KOPT-K1 (cell line): Measurements from ENCODE around the gene BTC.

Source experiments
- H3K27ac ChIP-seq: fragments of 200-600 bp; sonication (generic); 2 replicates; pipeline ENCODE4 v1.5.1; 2016; ENCODE audit warnings: antibody characterized with exemption, mild to moderate bottlenecking, low read depth, low read length; ENCODE audit not compliant: poor library complexity, severe bottlenecking
- H3K36me3 ChIP-seq: fragments of 200-600 bp; sonication (generic); 2 replicates; pipeline ENCODE4 v1.5.1; 2017; ENCODE audit warnings: antibody characterized with exemption, mild to moderate bottlenecking, low read length, moderate library complexity; ENCODE audit not compliant: insufficient read depth
- H3K9me3 ChIP-seq: fragments of 200-600 bp; sonication (generic); 2 replicates; pipeline ENCODE4 v1.5.1; 2017; ENCODE audit warnings: antibody characterized with exemption, low read length, mild to moderate bottlenecking; ENCODE audit not compliant: insufficient read depth, poor library complexity, severe bottlenecking

BTC gene

DNA sequence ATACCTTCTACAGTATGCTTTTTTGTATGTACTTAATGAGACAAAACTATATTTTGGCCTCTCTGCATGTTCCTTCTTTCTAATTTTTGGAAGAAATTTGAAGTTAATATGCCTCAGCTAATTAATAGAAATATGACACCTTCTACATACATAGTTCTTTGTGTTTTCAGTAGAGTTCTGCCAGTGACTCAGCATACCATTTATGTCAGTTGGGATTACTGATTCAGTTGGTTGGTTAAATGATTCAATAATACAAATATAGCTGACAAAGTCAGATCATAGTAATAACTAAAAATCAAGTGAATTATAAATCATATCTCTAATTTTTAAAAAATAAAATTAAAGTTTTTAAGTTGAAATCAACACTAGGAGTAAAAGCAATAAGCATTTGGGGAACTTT, 16.8 kb downstream of the BTC start:
- no peaks in the 10 kb centered on the region for H3K36me3 ChIP-seq

DNA sequence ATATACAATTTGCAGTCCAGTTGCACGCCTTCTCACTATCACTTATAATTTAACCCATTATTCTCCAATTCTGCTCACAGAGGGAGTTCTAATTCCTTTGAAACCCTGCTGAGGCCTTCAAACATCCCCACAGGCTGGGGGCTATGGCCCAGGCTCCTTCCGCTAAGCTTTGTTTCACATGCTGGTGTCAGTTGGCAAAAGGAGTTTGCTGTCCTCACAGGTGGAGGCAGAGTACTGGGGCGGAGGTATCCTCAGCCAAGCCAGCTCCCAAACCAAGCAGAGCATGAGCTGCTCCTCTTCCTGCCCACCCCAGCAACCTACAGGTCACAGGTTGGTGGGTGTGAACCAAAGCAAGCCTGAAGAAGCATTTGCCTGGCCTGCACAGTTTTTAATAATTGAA, 21.5 kb downstream of the BTC start:
- Histone ChIP-seq H3K27ac (no peak overlapping the region), H3K9me3 (no peaks in the 10 kb centered on the region), H3K36me3 (no peaks in the 10 kb centered on the region)

More for the DNA sequence above, 16.8 kb downstream of the BTC start:
- Histone ChIP-seq H3K9me3 (no peaks in the 10 kb centered on the region), H3K27ac (no peak overlapping the region)

GRCh38 chr4:74772106-74772505, 22.2 kb downstream of the BTC start:
- no peaks in the 10 kb centered on the region for H3K36me3 ChIP-seq
- H3K27ac ChIP-seq: no peak overlapping the region
- no peaks in the 10 kb centered on the region for H3K9me3 ChIP-seq

DNA sequence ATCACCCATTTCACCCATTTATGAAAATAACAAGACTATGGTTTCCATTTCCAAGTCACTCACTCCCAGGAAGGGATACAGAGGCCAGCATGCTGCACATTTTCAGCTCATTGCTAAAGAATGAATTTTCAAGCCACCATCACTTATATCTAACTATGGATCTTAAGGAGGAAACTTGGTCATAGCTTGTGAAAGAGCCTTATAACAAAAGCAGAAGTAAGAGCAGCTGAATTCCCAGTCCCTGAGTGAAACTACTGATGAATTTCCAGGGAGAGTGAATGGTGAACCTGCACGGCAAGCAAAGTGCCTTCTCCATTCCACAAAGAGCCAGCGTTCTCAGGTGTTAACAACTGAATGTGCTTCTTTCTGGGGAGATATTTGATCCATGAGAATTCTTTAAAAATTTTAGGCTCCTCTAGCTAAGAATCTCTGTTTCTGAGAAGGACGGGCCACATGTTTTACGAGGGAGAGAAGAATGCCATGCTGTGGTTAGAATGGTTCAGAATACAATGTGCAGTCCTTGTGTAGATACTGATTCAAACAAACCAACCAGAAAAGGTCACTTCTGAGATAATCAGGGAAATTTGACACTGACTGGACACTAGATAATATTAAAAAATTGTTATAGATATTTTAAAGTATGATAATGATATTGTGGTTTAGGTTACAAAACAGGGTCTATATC, 24.0 kb downstream of the BTC start:
- H3K27ac ChIP-seq: no peak overlapping the region
- H3K9me3 ChIP-seq: no peaks in the 10 kb centered on the region
- no peaks in the 10 kb centered on the region for H3K36me3 ChIP-seq

- Histone ChIP-seq H3K27ac (no peak overlapping the region), H3K36me3 (no peaks in the 10 kb centered on the region), H3K9me3 (no peaks in the 10 kb centered on the region)
Observed at GRCh38 chr4:74768857-74769525, 25.3 kb downstream of the BTC start.

- H3K27ac ChIP-seq: no peak overlapping the region
- no peaks in the 10 kb centered on the region for H3K36me3 ChIP-seq
- no peaks in the 10 kb centered on the region for H3K9me3 ChIP-seq
Observed at GRCh38 chr4:74764119-74764518, 30.2 kb downstream of the BTC start.

- Histone ChIP-seq H3K36me3 (no peaks in the 10 kb centered on the region), H3K27ac (no peak overlapping the region)
Observed at GRCh38 chr4:74758551-74759145, 35.7 kb downstream of the BTC start.

DNA sequence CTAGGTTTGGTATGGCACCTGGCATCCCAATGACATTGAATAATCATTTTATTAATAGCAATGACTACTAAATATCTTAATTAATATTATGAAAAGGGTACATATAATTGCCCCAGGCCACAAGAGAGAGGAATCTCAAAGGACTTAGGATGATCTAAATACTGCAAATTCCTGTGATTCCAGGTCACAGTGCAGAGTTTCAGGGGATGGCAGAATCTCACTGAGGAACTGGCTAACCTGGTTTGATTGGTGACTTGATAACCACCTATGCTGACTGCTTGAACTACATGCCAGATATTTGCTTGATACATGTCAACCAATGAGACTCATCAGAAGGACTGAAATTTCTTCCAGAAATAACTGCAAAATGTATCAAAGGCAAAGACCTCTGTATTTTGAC, 37.2 kb downstream of the BTC start:
- Histone ChIP-seq H3K27ac (no peak overlapping the region), H3K36me3 (no peaks in the 10 kb centered on the region), H3K9me3 (no peaks in the 10 kb centered on the region)

More at GRCh38 chr4:74758551-74759145, 35.7 kb downstream of the BTC start:
- H3K9me3 ChIP-seq: no peaks in the 10 kb centered on the region

DNA sequence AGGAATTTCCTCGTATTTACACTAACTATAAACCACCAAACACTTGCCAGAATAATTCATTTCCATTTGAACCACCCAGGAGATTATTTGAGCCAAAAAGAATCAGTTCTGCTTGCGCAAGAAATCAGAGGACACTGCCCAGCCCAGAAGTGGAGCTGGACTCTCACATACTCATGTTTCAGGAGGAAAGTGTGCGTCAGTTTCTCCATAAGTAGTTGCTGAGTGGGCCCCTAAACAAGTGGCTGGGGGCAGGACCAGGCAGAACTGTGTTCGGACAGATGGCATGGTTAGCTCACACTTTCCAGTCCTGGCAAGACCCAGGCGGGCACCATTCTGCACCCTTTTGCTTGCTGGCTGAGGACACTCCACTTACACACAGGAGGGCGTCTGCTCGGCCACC, 38.8 kb downstream of the BTC start:
- no peak overlapping the region for H3K27ac ChIP-seq
- H3K36me3 ChIP-seq: no peaks in the 10 kb centered on the region
- H3K9me3 ChIP-seq: no peaks in the 10 kb centered on the region

DNA sequence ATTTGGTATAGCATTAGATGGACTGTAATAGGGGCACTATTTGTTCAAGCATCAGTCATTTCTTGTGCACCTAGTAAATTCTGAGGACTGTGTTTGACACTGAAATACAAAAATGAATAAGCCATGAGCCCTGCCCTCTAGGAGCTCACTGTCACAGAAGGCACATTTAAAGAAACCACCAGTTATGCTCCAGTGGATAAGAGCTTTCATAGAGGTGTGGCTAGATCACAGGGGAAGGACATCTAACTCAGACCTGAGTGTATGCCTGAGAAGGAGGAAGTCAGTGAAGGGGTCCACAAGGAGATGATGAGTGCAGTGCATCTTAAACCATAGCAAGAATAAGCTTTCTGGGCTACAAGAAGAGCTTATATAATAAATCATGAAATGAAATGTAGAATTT, 40.1 kb downstream of the BTC start:
- Histone ChIP-seq H3K36me3 (no peaks in the 10 kb centered on the region), H3K9me3 (no peaks in the 10 kb centered on the region), H3K27ac (no peak overlapping the region)

DNA sequence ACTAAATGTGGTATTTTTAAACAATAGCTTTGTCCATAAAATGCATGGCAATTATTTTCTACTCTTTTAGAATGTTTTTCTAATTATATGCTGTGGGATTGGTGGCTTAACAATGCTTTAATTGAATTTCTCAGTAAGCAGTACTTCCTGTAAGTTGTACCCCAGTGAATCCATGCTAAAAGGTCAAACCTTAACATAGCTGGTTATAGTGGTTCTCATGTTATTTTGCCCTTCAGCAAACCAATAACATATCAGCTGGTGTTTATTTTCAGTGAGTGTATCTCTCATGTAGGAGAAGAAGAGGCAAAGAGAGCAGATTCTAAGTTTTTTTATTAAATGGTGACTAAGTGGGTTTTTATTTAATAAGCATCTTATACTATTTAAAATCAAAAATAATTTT, 41.5 kb downstream of the BTC start:
- no peaks in the 10 kb centered on the region for H3K36me3 ChIP-seq
- H3K9me3 ChIP-seq: no peaks in the 10 kb centered on the region
- H3K27ac ChIP-seq: no peak overlapping the region

DNA sequence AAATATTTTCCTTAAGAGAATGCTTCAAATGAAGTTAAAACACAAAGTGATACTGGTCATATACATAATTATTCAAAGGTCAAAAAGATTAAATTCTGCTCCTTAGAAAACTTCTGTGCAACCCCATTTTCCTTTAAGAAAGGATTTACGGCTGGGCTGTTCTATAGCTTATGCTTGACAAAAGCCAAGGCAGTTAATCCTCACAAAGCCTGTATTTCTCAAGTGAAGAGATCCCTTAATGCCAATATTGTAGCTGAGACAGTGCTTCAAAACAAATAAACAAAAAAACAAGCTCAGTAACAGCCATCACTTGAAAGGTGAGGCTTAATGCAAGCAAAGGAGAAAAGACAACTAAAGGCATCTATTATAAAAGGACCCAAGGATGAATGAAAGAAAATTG, 42.5 kb downstream of the BTC start:
- Histone ChIP-seq H3K36me3 (no peaks in the 10 kb centered on the region), H3K27ac (no peak overlapping the region), H3K9me3 (no peaks in the 10 kb centered on the region)

GRCh38 chr4:74751247-74751646, 43.1 kb downstream of the BTC start:
- H3K36me3 ChIP-seq: no peaks in the 10 kb centered on the region
- no peaks in the 10 kb centered on the region for H3K9me3 ChIP-seq
- no peak overlapping the region for H3K27ac ChIP-seq

DNA sequence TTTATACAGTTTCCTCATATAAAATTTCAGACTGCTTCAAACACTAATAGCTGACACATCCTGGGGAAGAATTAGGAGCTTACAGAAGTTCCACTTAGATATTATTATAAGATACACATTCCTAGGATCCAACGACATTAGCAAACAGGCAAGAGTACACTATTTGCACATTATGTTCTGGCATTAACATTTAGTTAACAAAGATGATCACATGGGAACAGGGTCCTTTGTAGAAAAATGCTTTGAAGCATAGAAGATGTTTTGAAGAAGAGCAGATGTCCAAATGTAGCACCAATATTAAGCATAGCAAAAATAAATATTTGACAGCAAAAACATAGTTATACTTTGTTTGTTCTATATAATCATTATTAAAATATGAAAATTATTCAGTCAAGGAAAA, 52.1 kb downstream of the BTC start:
- Histone ChIP-seq H3K9me3 (no peaks in the 10 kb centered on the region), H3K36me3 (no peaks in the 10 kb centered on the region), H3K27ac (no peak overlapping the region)

DNA sequence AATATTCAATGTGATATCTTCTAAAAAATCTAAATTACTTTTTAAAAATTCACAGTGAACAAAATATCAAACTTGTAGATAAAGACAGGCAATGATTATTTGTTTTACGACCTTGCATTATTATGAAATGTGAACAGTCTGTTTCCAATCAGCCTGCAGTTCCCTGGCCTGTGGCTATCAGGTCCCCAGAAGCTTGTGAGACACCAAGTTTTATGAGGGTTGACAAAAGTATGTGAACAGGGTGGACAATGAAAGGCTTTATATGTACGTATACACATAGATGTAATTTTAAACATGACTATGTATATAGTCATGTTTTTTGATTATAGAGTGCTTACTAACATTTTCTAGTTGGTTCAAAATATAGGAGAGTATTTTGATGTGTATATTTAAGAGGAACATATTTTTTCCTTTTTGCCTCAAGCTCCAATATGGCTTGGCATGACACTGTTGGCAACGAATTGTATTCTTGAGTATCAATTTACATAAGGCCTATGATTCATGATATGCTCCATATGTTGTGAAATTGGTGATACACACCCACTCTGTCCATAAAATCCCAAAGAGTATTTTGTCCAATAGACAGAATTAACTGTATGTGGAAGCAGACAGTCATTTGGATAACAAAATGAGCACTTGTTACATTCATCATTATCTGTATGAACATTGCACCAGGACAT, 55.7 kb downstream of the BTC start:
- Histone ChIP-seq H3K36me3 (no peaks in the 10 kb centered on the region), H3K27ac (no peak overlapping the region), H3K9me3 (no peaks in the 10 kb centered on the region)
